Esophagus squamous epithelium (tissue), 5 donors: ENCODE data around the gene CEP170B. TPM values are rescaled to one million over a fixed set of nuclear protein-coding genes. Genes with fewer than 3 reads are reported as not detected.

Experiments used
- DNase-seq: peaks from one replicate; lab custom pipeline; 2025; lab: John Stamatoyannopoulos, UW
- H3K27ac ChIP-seq, 4 donors: fragments of 200-600 bp; sonication (generic); one replicate each; pipeline ENCODE4 v1.5.1; 2016 to 2019; ENCODE audit warnings: mild to moderate bottlenecking in 1 of 4
- H3K27me3 ChIP-seq, 4 donors: fragments of 200-600 bp; sonication (generic); 1 replicate in 3 of 4; 2 replicates in 1 of 4; pipeline versions ENCODE4 v1.5.1 to v1.6.0; 2017 to 2021; ENCODE audit warnings: antibody characterized with exemption in 1 of 4
- H3K36me3 ChIP-seq, 3 donors: fragments of 200-600 bp; sonication (generic); one replicate each; pipeline ENCODE4 v1.5.1; 2016 to 2019
- H3K4me1 ChIP-seq, 3 donors: fragments of 200-600 bp; sonication (generic); one replicate each; pipeline ENCODE4 v1.5.1; 2017 to 2019
- H3K4me3 ChIP-seq, 4 donors: fragments of 200-600 bp; sonication (generic); 1 replicate in 3 of 4; 2 replicates in 1 of 4; pipeline ENCODE4 v1.5.1; 2016 to 2019; ENCODE audit warnings: mild to moderate bottlenecking in 2 of 4, moderate library complexity in 1 of 4
- H3K9me3 ChIP-seq, 3 donors: fragments of 200-600 bp; sonication (generic); one replicate each; pipeline ENCODE4 v1.5.1; 2016 to 2019
- CTCF ChIP-seq, 6 experiments: fragments of 450-650 bp in 4 of 6; fragments of 200-600 bp in 2 of 6; sonication (generic) in 2 of 6; IDR thresholded peaks; one replicate each; pipeline ENCODE4 v1.5.1; 2016 to 2019; ENCODE audit warnings: antibody characterized with exemption in 6 of 6, mild to moderate bottlenecking in 4 of 6, moderate library complexity in 4 of 6
- POLR2A ChIP-seq, 4 donors: fragments of 450-650 bp; IDR thresholded peaks; one replicate each; pipeline ENCODE4 v1.6.1; 2017; ENCODE audit warnings: antibody characterized with exemption in 4 of 4, mild to moderate bottlenecking in 4 of 4, moderate library complexity in 3 of 4
- WGBS, 2 donors: methylation state at CpG; one replicate each; pipeline ENCODE4 v1.1.5; 2018; 5-methylcytosine and 5-hydroxymethylcytosine counted together
- intact Hi-C: fragments of 100-400 bp; cut with DNase I; formaldehyde crosslinking; loops from one replicate; pipeline ENCODE4 v1.15.0; 2022
- total RNA-seq, 4 donors: library from RNA; depleted of rRNA; stranded (reverse); fragments of >200 nt; gene quantifications; one replicate each; pipeline ENCODE4 v1.1.0, GENCODE V29; 2016
- donor health status: DM: yes; HTN: yes; CAD: no.

Gene CEP170B
- total RNA-seq, 4 donors from 2014 or later, result 18.2 to 41.0 (median 30.6) TPM

- DNase-seq, result no peak
- peaks cover 3 to 19% (median 8%) of the 10 kb centered on the region in 3 donors for H3K4me1 ChIP-seq
- intact Hi-C loops, result no loop called here
- H3K36me3 ChIP-seq, result no peaks in the 10 kb centered on the region
- H3K27me3 ChIP-seq, result peaks cover 0 to 10% (median 0%) of the 10 kb centered on the region in 4 donors
- no peaks in the 10 kb centered on the region for H3K9me3 ChIP-seq
- TF ChIP-seq CTCF (IDR thresholded peaks at IDR 0.05) (no peak), POLR2A (IDR thresholded peaks at IDR 0.05) (no peak)
- 91 to 93% methylated on average over 4 of the region's 4 CpGs for WGBS, 2 donors
- H3K27ac ChIP-seq, result no peak overlapping the region
- H3K4me3 ChIP-seq, result no peak overlapping the region
These were observed 5.2 kb upstream of the CEP170B start for GRCh38 chr14:104859900-104860299.

- intact Hi-C loops, result no loop called here
- H3K9me3 ChIP-seq, result no peaks in the 10 kb centered on the region
- H3K4me1 ChIP-seq, result peaks cover 3 to 19% (median 8%) of the 10 kb centered on the region in 3 donors
- H3K36me3 ChIP-seq, result no peaks in the 10 kb centered on the region
- no peak overlapping the region for H3K4me3 ChIP-seq
- TF ChIP-seq POLR2A (IDR thresholded peaks at IDR 0.05), result no peak
- TF ChIP-seq CTCF (IDR thresholded peaks at IDR 0.05), result no peak
- no peak overlapping the region for H3K27ac ChIP-seq
- no peak for DNase-seq
- peaks cover 0 to 10% (median 0%) of the 10 kb centered on the region in 4 donors for H3K27me3 ChIP-seq
These were observed 4.7 kb upstream of the CEP170B start for GRCh38 chr14:104860414-104860813.

- H3K36me3 ChIP-seq, result peaks cover 0 to 11% (median under 1%) of the 10 kb centered on the region in 3 donors
- intact Hi-C loops, result no loop called here
- DNase-seq, result no peak
- peaks cover 19 to 44% (median 24%) of the 10 kb centered on the region in 3 donors for H3K4me1 ChIP-seq
- H3K27me3 ChIP-seq, result peaks cover 0 to 10% (median 0%) of the 10 kb centered on the region in 4 donors
- no peaks in the 10 kb centered on the region for H3K9me3 ChIP-seq
- no peak overlapping the region for H3K27ac ChIP-seq
- TF ChIP-seq CTCF (IDR thresholded peaks at IDR 0.05) (no peak), POLR2A (IDR thresholded peaks at IDR 0.05) (no peak)
- H3K4me3 ChIP-seq, result peak overlapping the region in 1 of 4 donors; percentile 86
- 40 to 61% methylated on average over 3 to 9 of the region's 13 CpGs for WGBS, 2 donors
These were observed 1.8 kb upstream of the CEP170B start for GRCh38 chr14:104863131-104863862.

GRCh38 chr14:104863923-104864266 lies 1.2 kb upstream of the CEP170B start:
- 8 to 20% methylated on average over 1 to 5 of the region's 13 CpGs for WGBS, 2 donors
- H3K36me3 ChIP-seq, result peaks cover 0 to 17% (median 4%) of the 10 kb centered on the region in 3 donors
- H3K9me3 ChIP-seq, result no peaks in the 10 kb centered on the region
- TF ChIP-seq POLR2A (IDR thresholded peaks at IDR 0.05) (no peak), CTCF (IDR thresholded peaks at IDR 0.05) (no peak)
- peaks cover 19 to 48% (median 24%) of the 10 kb centered on the region in 3 donors for H3K4me1 ChIP-seq
- peak overlapping the region; percentile 83 to 98 (median 96) for H3K27ac ChIP-seq
- peak overlapping the region; percentile 54 to 91 (median 84) for H3K4me3 ChIP-seq
- intact Hi-C loops, result no loop called here
- H3K27me3 ChIP-seq, result peaks cover 0 to 10% (median 0%) of the 10 kb centered on the region in 4 donors
- no peak for DNase-seq

- intact Hi-C loops, result no loop called here
- Histone ChIP-seq H3K27me3 (peaks cover 0 to 10% (median 0%) of the 10 kb centered on the region in 4 donors), H3K4me1 (peaks cover 19 to 48% (median 24%) of the 10 kb centered on the region in 3 donors), H3K9me3 (no peaks in the 10 kb centered on the region), H3K36me3 (peaks cover 0 to 22% (median 4%) of the 10 kb centered on the region in 3 donors), H3K4me3 (peak overlapping the region; percentile 54 to 91 (median 84)), H3K27ac (peak overlapping the region; percentile 83 to 98 (median 96))
- 0% methylated on average over 4 to 12 of the region's 70 CpGs for WGBS, 2 donors
- DNase-seq, result no peak
- TF ChIP-seq POLR2A (IDR thresholded peaks at IDR 0.05) (no peak), CTCF (IDR thresholded peaks at IDR 0.05) (peak in 1 of 6 experiments; percentile 6)
These were observed 594 bp upstream of the CEP170B start for GRCh38 chr14:104864267-104865080.
